Epithelial cell of esophagus (primary cell): ENCODE results near the gene C11orf68.

Experiments
- DNase-seq: peaks from one replicate; pipeline ENCODE4 v3.0.0; 2010; ENCODE audit warnings: low read depth
- H3K4me3 ChIP-seq: 2 replicates; pipeline ENCODE4 v1.5.1; 2011; ENCODE audit warnings: mild to moderate bottlenecking, low read length, control low read depth
- CTCF ChIP-seq: IDR thresholded peaks from 2 replicates; pipeline ENCODE4 v1.5.1; 2011; ENCODE audit warnings: low read depth, mild to moderate bottlenecking, low read length, control low read depth, inconsistent platforms; ENCODE audit not compliant: insufficient read depth; ENCODE audit errors: missing control alignments

The C11orf68 gene

GRCh38 chr11:65928667-65929066, 9.8 kb upstream of the C11orf68 start:
- no peak for TF ChIP-seq CTCF
- DNase-seq, result no peak
- H3K4me3 ChIP-seq, result no peak overlapping the region

DNA sequence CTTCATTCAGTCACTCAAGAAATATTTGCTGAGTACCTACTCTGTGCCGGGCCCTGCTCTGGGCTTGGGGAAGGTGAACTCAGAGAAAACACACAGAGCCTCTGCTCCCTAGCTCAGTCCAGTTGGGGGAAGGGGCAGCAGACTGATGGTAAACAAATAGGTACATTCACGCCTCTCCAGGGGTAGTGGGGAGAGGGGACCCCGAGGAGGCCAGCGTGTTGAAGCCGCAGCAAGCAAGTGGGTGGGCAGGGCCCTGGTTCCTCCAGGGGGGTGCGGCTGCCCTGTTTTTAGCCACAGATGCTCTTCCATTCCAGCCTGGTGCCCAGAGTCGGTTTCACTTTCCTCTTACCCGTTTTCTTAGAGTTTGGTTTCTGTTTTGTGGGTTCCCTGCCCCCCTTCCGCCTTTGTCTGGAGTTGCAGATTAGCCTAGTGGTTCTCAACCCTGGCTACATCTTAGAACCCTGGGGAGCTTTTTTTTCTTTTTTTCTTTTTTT, 9.1 kb upstream of the C11orf68 start:
- DNase-seq, result no peak
- no peak overlapping the region for H3K4me3 ChIP-seq
- no peak for TF ChIP-seq CTCF

GRCh38 chr11:65925397-65925796, 6.5 kb upstream of the C11orf68 start:
- no peak for TF ChIP-seq CTCF
- DNase-seq, result no peak

DNA sequence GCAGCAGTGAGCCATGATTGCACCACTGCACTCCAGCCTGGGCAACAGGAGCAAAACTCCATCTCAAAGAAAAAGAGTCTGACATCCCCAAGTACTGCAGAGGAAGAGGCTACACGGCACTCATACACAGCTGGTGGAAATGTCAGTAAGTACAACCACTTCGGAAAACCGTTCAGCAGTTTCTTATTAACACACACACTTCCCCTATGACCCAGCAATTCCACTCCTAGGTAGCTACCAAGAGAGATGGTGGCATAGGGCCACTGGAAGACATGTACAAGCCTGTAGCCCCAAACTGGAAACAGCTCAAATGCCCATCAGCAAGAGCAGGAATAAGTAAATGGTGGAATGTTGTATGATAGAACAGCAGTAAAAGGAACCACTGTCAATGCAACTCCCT, 3.7 kb upstream of the C11orf68 start:
- no peak overlapping the region for H3K4me3 ChIP-seq
- TF ChIP-seq CTCF, result no peak
- DNase-seq, result peak; percentile 38

More at GRCh38 chr11:65925397-65925796, 6.5 kb upstream of the C11orf68 start:
- no peak overlapping the region for H3K4me3 ChIP-seq

- no peak overlapping the region for H3K4me3 ChIP-seq
- TF ChIP-seq CTCF, result no peak
- no peak for DNase-seq
Observed at GRCh38 chr11:65921876-65922275, 3.0 kb upstream of the C11orf68 start.

DNA sequence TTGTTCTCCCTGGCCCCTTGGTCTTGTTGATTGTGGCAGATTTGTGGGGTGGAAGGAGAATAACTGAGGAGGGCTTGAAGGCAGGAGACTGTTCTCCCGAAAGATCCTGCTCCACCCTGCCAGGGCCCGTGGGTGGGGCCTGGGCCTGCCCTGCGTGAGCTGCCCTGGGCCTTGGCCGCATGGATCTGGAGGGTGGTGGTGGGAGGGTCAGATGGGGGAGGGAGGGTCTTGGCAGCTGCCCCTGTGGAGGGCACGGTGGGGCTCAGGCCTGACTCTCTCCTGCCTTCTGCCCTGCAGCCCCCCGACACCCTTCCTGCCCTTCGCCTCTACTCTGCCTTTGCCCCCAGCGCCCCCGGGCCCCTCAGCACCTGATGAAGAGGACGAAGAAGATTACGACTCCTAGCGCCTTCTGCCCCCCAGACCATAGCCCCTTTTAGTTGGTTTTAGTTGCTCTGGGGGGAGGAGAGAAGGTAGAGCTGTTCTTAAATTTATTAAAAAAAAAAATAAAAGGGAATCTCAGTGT, 2.2 kb upstream of the C11orf68 start:
- no peak for DNase-seq
- peak overlapping the region; percentile 62 for H3K4me3 ChIP-seq
- no peak for TF ChIP-seq CTCF

- TF ChIP-seq CTCF, result no peak
- no peak for DNase-seq
- peak overlapping the region; percentile 62 for H3K4me3 ChIP-seq
Observed at GRCh38 chr11:65920372-65920802, 1.5 kb upstream of the C11orf68 start.
